CD4-positive, alpha-beta T cell treated with Interleukin-15 for 4 hours (primary cell): ENCODE measurements around the gene UBAP1L.
"Not testable (repeated sequence)": the region's sequence is repeated elsewhere in the genome, so short reads cannot be mapped to it uniquely, and the experiment has no call there.

ENCODE experiments used
- DNase-seq: peaks from one replicate; pipeline ENCODE4 v3.0.0-alpha.2; 2020; ENCODE audit warnings: low spot score

The UBAP1L gene

DNA sequence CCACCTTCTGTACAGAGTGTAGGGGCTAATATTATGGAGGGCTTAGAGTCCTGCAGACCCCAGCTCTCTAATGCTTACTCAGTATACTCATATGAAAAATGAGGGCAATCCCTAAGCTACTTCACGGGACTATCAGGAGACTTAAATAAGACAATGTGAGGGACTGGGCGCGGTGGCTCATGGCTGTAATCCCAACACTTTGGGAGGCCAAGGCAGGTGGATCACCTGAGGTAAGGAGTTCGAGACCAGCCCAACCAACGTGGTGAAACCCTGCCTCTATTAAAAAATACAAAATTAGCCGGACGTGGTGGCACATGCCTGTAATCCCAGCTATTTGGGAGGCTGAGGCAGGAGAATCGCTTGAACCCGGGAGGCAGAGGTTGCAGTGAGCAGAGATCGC, 15.2 kb downstream of the UBAP1L start:
- not testable (repeated sequence) for DNase-seq

DNA sequence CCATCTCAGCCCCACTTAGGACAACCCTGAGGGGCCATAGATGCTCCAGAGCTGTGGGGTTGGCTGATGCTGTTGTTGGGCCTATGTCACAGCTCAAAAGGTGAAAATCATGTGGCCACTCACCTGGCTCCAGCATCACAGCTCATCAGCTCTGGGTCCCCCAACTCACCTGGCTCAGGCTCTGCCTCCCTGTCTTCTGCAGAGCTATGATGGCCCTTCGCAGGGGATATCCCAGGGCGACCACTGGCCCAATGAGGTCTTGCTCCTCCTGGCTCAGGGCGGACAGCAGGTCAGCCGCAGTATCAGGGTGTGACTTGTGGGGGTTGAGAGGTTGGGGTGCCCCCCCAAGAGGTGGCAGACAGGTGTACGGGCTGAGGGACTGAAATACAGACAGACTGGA, 15.7 kb downstream of the UBAP1L start:
- no peak for DNase-seq

DNA sequence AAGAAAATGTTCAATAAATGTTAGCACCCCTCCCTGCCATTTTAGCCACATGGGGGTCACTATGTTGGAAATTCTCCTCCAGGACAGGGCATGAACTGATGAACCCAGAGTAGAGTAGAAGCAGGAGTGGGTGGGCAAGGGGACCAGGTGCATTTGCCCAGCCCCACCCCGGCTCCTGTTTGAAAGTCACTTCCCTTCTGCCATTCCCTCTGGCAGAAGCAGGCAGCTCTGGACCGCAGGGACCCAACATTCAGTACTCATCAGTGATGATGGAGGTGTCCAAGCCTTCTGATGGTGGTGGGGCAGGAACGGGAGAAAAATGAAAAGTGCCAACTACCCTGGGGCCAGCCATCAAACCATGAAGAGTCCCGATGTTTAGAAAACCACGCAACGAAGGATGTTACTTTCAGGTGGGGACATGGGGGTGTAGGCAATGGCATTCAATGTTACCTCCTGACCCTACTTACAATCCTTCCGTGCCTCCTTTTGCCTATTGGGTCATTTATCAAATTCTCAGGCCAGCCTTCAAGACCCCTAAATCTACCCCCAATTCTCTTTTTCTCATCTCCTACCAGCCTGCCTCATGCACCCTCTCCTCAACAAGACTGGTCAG, 17.2 kb downstream of the UBAP1L start:
- no peak for DNase-seq

DNA sequence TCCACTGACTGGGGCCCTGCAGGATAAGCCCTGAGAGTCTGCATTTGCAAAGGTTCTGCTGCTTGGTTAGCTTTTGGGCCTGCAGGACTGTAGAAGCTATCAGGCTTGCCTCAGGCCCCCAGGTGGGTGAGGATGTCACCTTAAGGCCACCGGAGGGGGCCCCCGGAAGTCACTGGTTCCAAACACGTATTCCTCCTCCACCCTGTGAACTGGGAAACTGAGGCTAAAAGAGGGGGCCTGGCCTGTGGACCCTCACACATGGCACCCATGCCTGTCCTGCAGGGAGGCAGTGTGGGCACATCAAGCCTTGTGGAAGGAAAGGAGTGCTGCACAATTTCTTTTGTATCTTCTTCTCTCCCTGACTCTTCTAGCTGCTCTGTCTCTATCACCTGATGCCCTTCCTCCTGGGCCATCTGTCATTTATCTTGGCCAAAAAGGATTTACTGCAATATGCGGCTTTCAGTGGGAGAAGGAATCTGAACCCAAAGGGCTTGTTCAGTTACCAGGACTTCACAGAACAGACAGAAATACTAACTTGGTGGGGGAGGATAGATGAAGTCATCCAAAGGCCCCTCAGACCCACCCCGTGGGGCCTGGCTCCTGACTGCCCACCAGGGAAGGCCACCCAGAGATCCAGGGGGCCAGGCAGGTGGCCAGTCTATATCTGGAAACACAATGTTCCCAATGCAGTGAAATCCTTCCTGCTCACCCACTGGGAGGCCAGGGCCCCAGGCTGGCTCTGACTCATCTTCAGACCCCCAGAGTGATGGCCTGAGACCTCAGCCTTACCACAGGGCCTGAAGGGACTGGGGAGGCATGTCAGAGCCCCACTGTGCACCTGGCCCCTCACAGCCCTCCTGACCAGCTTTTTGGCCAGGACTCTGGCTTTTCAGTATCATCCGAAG, 18.3 kb downstream of the UBAP1L start:
- DNase-seq: no peak

DNA sequence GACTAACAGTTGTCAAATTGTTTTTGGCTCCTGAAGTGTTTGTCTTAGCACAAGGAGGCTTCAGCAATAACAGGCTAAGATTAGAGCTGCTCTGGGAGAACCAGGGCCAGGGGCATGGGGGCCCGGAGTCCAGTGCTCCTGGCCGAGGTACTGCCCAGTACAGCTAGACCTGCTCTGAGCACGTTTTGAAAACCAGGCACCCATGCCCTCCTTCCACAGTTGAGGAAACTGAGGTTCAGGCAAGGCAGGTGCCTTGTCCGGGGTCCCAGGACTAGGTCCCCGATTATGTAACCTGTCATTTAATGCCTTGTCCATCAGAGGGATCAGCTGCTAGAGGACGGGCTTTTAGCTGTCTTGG, 19.3 kb downstream of the UBAP1L start:
- no peak for DNase-seq

DNA sequence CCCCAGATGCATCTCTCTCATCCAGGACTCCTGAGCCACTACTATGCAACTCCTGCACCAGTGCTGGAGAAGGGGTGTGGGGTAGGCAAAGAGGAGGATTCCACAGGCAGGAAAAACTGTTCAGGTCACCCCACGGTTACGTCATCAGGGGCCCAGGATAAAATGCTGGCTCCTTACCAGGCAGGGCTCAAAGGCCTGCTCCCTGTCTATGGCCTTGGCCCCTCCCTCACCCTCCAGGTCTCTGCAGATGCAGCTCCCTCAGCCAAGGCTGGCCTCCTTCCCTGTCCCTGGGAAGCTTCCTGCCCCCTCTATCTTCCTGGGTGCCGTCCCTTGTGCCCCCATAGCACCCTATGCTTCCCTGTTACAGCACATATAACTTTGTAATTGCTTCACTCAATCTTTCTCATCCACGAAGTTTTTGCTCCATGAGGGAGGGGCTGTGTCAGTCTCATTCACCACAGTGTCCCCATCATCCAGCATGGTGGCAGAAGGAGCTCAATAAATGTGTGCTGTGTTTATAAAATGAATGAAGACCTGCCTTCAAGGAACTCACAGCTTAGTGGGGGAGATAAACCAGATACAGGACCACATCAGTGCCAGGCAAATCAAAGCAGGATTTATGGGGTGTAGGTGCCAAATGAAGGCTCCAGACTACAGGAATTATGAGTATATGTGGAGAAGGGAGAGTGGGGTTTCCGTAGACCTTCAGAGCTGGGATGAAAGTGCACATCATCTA, 19.8 kb downstream of the UBAP1L start:
- DNase-seq: no peak

DNA sequence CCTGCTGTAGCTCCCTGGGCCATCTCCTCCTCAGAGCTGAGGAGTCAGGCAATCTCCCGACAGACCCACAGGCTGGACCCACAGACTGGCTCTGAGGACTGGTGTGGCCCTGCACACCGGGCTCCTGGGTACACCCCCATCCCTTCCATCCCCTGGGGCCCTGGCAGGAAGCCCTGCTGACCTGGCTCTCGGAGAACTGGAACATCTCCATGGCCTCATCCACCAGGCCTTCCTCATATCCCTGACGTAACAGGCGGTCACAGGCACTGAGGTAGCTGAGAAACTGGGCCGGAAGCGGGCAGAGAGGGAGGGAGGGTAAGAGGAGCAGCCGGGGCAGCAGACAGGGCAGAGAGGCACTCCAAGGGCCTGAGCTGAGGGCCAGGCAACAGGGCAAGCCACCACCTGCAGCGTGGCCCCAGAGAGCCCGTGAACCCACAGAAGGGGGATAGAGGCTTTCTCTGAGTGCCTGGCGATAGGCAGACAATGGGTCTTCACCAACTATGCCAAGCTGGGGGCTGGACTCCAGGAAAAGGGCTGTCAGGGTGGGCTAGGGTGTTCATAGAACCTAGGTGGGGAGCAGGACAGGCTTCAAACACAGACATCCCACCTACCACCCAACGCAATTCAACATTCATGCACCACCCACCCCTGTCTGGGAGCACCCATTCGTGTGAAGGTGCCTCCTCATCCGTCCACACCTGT, 20.6 kb downstream of the UBAP1L start:
- DNase-seq: no peak

DNA sequence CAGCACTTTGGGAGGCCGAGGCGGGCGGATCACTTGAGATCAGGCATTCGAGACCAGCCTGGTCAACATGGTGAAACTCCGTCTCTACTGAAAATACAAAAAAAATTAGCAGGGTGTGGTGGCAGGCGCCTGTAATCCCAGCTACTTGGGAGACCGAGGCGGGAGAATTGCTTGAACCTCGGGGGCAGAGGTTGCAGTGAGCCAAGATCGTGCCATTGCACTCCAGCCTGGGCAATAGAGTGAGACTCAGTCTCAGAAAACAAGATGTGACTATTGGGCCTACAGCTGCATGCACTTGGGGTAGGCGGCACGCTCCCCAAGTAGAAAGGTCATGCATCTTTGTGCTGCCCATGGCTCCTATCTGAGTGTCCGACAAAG, 21.2 kb downstream of the UBAP1L start:
- not testable (repeated sequence) for DNase-seq

DNA sequence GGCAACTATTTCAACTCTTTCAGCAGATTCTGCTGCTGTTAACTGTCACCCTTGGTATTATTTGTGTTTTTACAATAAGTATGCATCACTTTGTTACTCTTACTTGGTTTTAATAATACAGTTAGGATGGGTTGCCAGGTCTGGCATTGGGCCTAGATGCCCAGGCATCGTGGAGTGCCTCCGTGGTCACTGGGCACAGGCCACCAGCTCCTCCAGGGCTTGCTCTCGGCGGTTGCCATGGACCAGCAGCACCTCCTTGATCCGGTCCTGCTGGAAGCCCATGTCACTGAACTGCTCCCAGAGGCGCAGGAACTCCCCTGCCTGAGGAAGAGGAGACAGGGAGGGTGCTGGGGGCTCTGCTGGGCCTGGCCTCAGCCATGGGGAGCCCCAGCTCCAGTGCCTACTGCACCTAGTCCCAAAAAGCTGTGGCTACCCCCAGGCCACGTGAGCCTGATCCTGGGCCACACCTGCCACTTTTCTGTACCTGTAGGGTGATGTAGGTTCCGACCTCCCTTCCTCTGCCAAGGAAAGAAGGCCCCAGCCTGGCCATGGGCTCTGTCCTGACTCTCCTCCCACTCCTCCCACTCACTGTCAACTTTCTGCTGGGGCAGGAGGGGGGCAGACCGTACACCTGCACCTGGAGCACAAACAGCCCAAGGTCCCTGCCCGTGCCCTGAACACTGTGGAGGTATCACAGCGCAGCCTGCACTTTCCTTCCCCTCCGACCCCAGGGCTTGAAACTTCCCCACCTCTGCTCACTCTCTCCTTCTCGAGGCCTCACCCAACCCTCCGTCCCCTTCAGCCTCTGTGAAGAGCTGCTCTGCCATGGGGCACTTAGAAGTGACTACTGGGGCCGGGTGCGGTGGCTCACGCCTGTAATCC, 21.8 kb downstream of the UBAP1L start:
- no peak for DNase-seq

DNA sequence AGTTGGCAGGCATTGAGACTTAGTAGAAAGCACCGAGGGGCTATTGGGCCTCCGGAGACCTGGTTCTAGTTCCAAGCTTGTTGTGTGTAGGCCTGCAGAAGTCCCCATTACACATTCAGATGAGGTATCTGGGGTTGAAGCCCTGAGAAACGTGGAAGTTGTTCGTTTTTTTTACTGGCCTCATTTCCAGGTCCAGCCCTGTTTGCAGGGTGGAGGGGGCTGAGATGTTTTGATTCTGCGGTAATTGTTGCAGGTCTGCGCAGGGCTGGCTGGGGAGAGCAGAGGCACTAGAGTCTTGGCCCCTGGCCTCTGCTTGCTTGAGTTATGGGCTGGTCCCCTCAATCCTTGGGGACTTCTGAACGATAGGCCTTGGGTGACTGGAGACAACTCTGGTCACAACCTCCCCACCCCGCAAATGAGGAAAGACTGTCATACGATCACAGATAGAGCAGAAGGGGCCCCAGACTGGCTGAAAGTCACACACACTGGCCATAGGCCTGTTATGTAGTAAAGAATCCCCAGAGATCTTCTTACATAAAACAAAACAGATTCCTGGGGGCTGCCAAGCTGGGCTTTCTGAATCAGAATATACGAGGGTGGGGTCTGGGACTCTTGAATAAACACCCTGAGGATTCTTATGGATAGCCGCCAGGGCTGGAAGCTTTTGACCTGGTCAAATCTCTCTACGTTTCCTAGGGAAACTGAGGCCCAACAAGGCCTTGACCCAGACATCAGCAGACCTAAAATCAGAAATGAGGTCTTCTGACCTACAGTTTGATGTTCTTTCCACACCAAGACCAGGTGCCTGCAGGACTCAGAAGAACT, 22.8 kb downstream of the UBAP1L start:
- DNase-seq: no peak

DNA sequence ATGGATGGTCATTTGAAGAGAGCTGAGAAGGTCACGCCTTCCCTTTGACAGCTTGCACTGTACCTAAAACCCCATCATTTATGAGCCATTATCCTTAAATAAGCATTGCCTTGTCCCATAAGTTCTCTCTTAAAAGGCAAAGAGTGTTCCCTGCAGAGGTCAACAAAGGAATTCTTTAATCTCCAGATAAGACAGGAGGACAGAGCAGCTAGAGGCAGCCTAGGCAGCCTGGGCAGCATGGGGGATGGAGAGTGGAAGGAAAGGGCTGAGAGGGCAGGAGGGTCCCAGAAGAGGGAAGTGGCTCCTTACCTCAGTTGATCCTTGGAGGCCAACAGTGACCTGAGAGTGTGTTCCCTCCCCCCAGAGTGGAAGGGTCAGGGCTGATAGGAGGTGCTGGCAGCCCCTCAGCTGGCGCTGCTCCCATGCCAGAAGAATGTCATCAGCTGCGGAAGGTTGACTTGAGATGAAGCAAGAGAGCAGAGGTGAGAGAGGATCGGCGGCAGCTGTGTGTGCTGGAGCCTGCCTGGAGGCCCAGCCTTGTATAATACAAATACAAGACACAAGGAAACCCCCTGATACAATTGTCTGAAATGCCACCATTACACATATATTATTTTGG, 25.7 kb downstream of the UBAP1L start:
- no peak for DNase-seq

DNA sequence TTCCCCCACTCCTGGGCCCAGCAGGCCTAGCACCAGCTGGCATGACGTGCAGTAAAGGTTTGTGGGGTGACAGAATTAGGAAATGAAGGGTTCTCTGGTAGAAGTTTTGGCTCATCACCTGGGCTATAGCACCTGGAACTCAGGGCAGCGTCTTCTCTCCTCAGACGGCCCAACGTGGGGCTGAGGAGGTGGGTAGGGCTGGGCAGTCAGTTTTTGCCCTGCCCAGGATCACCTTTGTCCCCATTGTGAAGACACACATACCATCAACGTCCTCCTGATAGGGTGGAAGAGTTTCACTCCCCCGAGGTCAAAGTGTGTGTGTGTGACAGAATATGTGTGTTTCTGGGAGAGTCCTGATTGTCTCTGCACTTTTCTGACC, 26.4 kb downstream of the UBAP1L start:
- DNase-seq: no peak

DNA sequence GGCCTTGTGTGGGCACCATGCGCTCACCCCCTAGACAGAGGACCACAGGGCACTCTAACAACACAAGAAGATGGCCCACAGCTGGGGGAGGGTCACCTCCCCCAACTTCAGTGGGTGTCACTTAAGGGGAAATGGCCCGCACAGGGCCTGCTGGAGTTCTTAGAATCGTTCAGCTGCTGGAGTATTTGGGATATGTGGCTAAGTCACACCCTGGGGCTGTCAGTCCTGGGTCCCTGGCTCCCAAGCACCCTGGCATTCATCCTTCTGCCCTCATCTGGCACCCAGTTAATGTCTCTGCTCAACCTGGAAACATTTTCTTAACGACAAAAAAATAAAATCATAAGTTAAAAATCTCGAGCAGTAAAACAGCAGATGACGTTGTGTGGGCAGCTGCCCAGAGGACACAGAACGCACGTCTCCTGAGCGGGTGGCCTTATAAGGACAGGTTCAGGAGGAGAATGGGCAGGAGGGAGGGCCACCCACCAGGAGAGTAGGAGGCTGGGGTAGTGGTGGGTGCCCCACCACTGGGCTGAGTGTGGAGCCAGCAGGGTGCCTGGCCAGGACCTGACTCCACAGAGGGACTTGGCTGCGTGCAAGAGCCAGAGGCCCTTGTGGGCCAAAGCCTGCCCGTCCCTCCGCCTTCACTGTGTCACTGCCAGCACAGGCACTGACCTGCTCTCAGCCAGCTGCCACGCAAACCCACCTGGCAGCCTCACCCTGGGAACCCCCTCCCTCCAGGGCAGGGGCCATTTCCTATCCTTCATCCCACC, 26.9 kb downstream of the UBAP1L start:
- no peak for DNase-seq

DNA sequence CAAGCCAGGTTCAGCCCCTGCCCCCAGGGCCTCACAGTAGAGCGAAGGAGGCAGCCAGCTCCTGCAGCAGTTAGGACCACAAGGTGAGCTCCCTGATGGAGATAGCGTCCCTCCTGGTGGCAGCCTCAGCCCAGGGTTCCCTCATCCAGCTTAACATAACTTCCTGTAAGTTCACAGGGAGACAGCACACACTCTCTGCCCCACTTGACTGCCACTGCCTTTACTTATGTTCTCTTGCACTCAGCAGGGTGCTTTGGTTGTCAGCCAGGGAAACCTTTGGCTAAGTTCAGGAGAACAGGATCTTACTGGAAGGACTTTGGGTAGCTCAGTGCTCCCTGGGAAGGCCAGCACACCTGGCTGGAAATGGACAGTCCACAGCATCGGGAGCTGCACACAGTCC, 27.6 kb downstream of the UBAP1L start:
- no peak for DNase-seq

DNA sequence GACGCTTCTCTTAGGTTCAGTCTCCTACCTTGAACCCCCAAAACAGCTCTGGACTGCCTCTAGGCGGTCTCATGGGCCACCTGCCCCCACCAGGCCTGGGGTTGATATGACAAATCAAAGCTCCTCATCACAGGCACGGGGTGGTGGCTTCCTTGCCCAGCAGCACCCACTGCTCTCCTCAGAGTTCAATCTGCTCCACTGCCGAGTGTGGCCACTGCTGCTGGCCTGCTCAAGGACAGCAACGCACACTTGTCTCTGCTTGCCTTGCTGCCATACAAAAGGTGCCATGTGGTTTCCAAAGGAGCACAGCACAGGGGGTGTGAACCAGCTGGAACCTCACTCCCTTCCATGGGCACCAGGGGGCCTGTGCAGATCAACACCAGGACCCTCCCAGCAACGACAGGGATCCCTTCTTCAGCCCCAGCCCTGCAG, 28.3 kb downstream of the UBAP1L start:
- no peak for DNase-seq

DNA sequence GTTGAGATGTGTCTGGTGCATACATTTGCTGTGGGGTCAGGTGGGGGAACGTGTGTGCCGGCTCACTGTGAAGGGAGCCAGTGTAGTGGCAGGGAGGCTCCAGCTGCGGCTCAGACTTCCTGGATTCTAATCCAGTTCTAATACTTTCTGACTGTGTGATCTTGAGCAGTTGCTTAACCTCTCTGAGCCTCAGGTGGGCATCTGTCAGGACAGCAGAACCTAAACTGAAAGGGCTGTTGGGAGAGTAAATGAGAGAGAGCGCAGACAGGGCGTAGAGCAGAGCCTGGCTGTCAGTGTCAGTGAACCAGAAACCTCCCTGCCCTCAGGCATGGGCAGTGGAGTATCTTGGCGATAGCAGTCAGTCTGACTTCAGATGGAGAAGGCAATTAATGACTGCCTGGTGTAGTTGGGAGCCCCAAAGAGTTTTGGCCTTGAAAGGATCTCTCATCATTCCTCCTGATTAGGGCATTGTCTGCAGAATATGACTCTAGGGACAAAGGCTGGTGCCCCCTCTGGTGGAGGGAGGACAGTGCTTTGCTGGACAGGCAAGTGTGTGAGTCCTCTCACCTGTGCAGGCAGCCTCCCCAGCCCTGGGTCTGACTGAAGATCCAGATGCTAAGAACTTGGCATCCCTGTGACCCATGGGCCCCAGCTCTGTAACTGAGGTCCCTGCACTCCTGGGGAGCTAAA, 28.9 kb downstream of the UBAP1L start:
- DNase-seq: no peak

DNA sequence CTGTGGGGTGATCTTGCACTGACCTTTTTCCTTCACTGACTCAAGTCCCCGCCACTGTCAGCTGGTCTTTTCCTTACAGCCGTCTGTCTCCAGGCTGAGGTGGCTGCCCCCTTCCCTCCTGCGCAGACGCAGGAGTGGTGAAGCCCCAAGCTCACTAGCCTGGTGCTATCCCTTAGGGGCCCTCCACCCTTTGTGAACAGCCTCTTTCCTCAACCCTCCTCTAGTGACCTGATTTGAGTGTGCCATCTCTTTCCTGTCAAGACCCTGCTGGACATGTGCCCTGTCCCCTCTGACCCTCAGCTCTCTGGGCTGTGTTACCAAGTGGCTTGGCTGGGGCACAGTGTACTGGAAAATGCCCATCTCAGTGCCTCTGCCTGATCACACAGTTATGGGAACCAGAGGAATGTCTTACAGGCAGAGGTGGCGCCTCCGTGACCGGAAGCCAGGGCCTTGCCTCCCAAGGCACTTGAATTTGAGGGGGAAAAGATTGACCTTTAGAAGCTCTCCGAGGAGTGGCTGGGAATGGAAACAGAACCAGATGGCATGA, 29.7 kb downstream of the UBAP1L start:
- DNase-seq: no peak

DNA sequence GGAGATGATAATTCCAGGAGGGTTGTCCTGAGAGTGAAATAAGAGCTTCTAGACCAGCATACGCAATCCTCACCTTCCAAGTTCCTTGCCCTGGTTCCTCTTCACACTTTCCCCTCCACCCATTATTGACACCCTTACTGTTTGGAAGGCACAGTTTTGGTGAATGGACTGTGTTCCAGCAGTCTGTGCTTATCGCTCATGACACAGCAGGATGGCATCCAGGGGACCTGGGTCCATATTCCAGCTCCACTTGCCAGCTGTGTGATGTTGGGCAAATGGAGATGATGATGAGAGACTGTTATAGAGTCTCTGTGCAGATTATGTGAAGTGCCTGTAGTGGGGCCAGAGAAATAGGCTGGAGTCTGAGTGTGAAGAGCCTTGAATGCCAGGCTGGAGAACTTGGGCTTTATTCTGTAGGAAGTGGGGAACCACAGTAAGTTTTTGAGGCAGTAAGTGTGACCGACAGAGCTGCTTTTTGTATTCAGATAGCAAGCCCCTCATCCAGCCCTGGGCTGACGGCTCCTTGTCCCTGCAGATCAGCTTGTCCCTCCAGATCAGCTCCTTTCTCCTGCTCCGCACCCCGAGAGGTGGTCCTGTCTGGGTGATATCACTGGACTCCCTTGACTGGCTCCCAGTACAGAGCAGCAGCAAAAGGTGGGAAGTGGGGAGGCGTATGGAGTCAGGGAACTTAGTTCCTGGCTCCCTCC, 30.3 kb downstream of the UBAP1L start:
- DNase-seq: no peak
